Gastroesophageal sphincter (tissue), 4 donors: ENCODE data around the gene DST. TPM values are rescaled to one million over a fixed set of nuclear protein-coding genes. Genes with fewer than 3 reads are reported as not detected.

Source experiments
- ATAC-seq: fragments of 150-250 bp; one replicate; pipeline ENCODE4 v1.9.1; 2016; ENCODE audit warnings: mild to moderate bottlenecking, moderate library complexity
- H3K27ac ChIP-seq, 4 donors: fragments of 200-600 bp; sonication (generic) in 3 of 4; 1 replicate in 3 of 4; 2 replicates in 1 of 4; pipeline ENCODE4 v1.5.1; 2016 to 2019
- H3K27me3 ChIP-seq: fragments of 200-600 bp; sonication (generic); one replicate; pipeline ENCODE4 v1.5.1; 2019
- H3K36me3 ChIP-seq, 2 donors: fragments of 200-600 bp; sonication (generic); one replicate each; pipeline ENCODE4 v1.5.1; 2019; ENCODE audit warnings: control low read depth in 1 of 2
- H3K4me1 ChIP-seq, 3 donors: fragments of 200-600 bp; sonication (generic); 1 replicate in 2 of 3; 2 replicates in 1 of 3; pipeline ENCODE4 v1.5.1; 2016 to 2019; ENCODE audit warnings: control low read depth in 2 of 3
- H3K4me3 ChIP-seq, 2 donors: fragments of 200-600 bp; sonication (generic); one replicate each; pipeline ENCODE4 v1.5.1; 2019; ENCODE audit warnings: mild to moderate bottlenecking in 1 of 2, moderate library complexity in 1 of 2
- H3K9me3 ChIP-seq, 3 donors: fragments of 200-600 bp; sonication (generic); one replicate each; pipeline ENCODE4 v1.5.1; 2017 to 2019; ENCODE audit warnings: control low read depth in 2 of 3
- EP300 ChIP-seq: sonication (generic); formaldehyde crosslinking; IDR thresholded peaks from one replicate; pipeline ENCODE4 v1.6.1; 2017; ENCODE audit warnings: antibody characterized with exemption, mild to moderate bottlenecking
- POLR2A ChIP-seq, 2 donors: fragments of 450-650 bp; IDR thresholded peaks; one replicate each; pipeline ENCODE4 v1.6.1; 2017; ENCODE audit warnings: antibody characterized with exemption in 2 of 2, mild to moderate bottlenecking in 2 of 2, moderate library complexity in 1 of 2
- POLR2AphosphoS5 ChIP-seq: sonication (generic); formaldehyde crosslinking; IDR thresholded peaks from one replicate; pipeline ENCODE4 v1.6.1; 2017; ENCODE audit warnings: antibody characterized with exemption
- WGBS, 2 donors: methylation state at CpG; one replicate each; pipeline ENCODE4 v1.1.5; 2018; ENCODE audit warnings: low coverage in 1 of 2; 5-methylcytosine and 5-hydroxymethylcytosine counted together
- total RNA-seq, 4 donors: library from RNA; depleted of rRNA; stranded (reverse); fragments of >200 nt; gene quantifications; one replicate each; pipeline ENCODE4 v1.1.0, GENCODE V29; 2016
- TF ChIP-seq, protein P1 (sequence below), 4 experiments: fragments of 200-600 bp in 2 of 4; fragments of 450-650 bp in 2 of 4; sonication (generic) in 1 of 4; IDR thresholded peaks; one replicate each; pipeline ENCODE4 v1.5.1; 2017 to 2019; ENCODE audit warnings: antibody characterized with exemption in 4 of 4, mild to moderate bottlenecking in 2 of 4, moderate library complexity in 2 of 4

Gene DST
- total RNA-seq, 4 donors from 2014 or later, result 442 to 716 (median 661) TPM

DNA sequence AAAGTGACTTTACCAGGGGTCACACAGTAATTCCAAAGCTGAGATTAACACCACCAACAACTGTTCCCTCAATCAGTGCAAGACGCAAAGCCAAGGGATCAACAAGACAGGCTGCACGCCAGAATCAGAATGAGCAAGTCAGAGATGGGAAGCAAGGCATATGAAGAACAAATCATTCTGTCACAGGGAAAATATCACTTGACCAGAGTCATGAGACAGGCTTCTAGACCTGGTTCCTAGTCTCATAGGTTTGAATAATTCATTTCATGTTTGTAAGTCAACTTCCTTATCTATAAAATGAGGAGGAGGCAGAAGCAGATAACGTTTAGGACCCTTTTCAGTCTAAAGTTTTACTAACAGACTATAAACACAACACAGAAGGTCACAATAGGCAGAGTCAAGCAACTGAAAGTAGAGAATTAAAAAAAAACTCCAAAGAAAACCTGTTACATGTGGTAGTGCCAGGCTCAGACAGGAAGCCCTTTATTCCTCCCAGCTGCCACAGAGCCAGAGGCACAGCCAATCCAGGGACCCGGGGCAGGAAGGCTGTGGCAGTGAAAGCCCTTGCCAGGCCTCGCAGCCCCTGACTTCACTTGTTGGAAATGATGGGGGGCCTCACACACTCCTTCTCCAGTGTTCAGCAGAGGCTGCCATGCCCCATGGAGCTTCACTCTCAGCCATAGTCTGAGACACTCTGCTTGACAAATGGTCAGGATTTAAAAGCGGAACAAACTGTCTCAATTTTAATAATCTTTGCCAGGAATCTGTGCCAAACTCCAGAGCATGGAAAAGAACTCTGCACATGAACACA, 29.2 kb upstream of the DST start:
- peaks cover 3 to 43% (median 7%) of the 10 kb centered on the region in 3 donors for H3K4me1 ChIP-seq
- 42 to 43% methylated on average over 4 to 6 of the region's 6 CpGs for WGBS, 2 donors
- H3K27ac ChIP-seq, result peak overlapping the region in 3 of 4 donors; percentile 34 to 73 (median 72)
- H3K9me3 ChIP-seq, result no peaks in the 10 kb centered on the region
- no peaks in the 10 kb centered on the region for H3K36me3 ChIP-seq
- no peak overlapping the region for H3K4me3 ChIP-seq
- ATAC-seq, result peak; percentile 62
- TF ChIP-seq, protein P1, sequence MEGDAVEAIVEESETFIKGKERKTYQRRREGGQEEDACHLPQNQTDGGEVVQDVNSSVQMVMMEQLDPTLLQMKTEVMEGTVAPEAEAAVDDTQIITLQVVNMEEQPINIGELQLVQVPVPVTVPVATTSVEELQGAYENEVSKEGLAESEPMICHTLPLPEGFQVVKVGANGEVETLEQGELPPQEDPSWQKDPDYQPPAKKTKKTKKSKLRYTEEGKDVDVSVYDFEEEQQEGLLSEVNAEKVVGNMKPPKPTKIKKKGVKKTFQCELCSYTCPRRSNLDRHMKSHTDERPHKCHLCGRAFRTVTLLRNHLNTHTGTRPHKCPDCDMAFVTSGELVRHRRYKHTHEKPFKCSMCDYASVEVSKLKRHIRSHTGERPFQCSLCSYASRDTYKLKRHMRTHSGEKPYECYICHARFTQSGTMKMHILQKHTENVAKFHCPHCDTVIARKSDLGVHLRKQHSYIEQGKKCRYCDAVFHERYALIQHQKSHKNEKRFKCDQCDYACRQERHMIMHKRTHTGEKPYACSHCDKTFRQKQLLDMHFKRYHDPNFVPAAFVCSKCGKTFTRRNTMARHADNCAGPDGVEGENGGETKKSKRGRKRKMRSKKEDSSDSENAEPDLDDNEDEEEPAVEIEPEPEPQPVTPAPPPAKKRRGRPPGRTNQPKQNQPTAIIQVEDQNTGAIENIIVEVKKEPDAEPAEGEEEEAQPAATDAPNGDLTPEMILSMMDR (IDR thresholded peaks at IDR 0.05), result no peak
- TF ChIP-seq POLR2AphosphoS5 (peak; percentile 27), EP300 (no peak), POLR2A (IDR thresholded peaks at IDR 0.05) (no peak)
- H3K27me3 ChIP-seq, result no peaks in the 10 kb centered on the region

DNA sequence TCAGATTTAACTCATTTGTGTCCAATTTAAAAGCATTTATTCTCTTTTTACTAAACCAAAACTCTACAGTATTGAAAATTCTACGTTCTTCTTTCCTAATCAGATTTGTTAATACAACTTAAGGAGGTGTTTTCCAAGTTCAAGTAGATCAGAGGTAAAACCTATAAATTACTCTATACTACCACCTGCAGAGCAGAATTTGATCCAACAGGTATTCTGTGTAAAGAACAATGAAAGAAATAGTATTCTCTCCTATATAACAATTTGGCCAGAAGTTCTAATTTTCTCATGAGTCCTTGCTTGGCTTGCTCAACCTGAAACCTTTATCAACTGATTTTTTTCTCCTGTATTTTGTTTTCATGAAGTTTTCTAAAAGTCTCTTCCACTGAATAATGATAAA, 28.5 kb upstream of the DST start:
- 100% methylated on average over 1 of the region's 1 CpG for WGBS, 2 donors
- no peaks in the 10 kb centered on the region for H3K27me3 ChIP-seq
- H3K4me1 ChIP-seq, result peaks cover 3 to 46% (median 7%) of the 10 kb centered on the region in 3 donors
- no peaks in the 10 kb centered on the region for H3K36me3 ChIP-seq
- H3K4me3 ChIP-seq, result no peak overlapping the region
- H3K9me3 ChIP-seq, result no peaks in the 10 kb centered on the region
- no peak for ATAC-seq
- TF ChIP-seq EP300, result no peak
- TF ChIP-seq, protein P1 (IDR thresholded peaks at IDR 0.05), result no peak
- no peak for TF ChIP-seq POLR2A (IDR thresholded peaks at IDR 0.05)
- TF ChIP-seq POLR2AphosphoS5, result no peak
- H3K27ac ChIP-seq, result peak overlapping the region in 2 of 4 donors; percentile 72 to 73

DNA sequence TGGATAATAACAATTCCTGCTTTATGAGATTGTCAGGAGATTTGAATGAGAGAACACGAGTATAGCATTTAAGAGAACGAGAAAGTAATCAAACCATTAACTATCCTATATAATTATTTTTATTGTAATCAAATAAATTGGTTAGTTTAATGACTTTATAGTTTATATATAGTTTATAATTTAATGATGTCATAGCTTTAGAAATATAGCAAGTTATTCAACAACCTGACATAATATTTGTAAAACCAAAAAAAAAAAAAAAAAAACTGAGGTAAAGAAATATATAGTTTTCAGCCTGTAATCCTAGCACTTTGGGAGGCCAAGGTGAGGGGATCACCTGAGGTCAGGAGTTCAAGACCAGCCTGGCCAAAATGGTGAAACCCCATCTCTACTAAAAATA, 26.4 kb upstream of the DST start:
- 86 to 88% methylated on average over 2 of the region's 2 CpGs for WGBS, 2 donors
- no peaks in the 10 kb centered on the region for H3K36me3 ChIP-seq
- H3K4me3 ChIP-seq, result no peak overlapping the region
- ATAC-seq, result no peak
- no peak overlapping the region for H3K27ac ChIP-seq
- TF ChIP-seq POLR2AphosphoS5 (no peak), EP300 (no peak), POLR2A (IDR thresholded peaks at IDR 0.05) (no peak)
- TF ChIP-seq, protein P1 (IDR thresholded peaks at IDR 0.05), result no peak
- peaks cover 3 to 56% (median 11%) of the 10 kb centered on the region in 3 donors for H3K4me1 ChIP-seq
- no peaks in the 10 kb centered on the region for H3K27me3 ChIP-seq
- no peaks in the 10 kb centered on the region for H3K9me3 ChIP-seq

DNA sequence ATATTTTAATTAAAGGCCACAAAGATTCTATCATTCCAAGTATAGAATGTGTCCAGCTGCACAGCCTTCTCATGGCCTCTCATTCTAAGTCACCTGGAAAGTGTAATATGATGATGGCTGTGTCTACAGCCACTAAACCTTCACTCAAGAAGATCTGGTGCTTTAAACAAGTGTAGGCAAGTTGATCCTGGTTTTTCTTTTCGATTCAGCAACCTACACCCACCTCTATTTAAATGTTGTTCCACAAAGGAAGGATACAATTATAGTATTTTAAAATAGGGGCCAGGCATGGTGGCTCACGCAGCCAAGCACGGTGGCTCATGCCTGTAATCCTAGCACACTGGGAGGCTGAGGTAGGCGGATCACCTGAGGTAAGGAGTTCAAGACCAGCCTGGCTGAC, 25.5 kb upstream of the DST start:
- TF ChIP-seq EP300 (no peak), POLR2AphosphoS5 (no peak), POLR2A (IDR thresholded peaks at IDR 0.05) (no peak)
- TF ChIP-seq, protein P1 (IDR thresholded peaks at IDR 0.05), result no peak
- Histone ChIP-seq H3K27me3 (no peaks in the 10 kb centered on the region), H3K27ac (no peak overlapping the region), H3K36me3 (no peaks in the 10 kb centered on the region), H3K4me3 (no peak overlapping the region), H3K4me1 (peaks cover 3 to 63% (median 12%) of the 10 kb centered on the region in 3 donors), H3K9me3 (no peaks in the 10 kb centered on the region)
- WGBS, 2 donors, result 93% methylated on average over 4 of the region's 4 CpGs
- no peak for ATAC-seq

DNA sequence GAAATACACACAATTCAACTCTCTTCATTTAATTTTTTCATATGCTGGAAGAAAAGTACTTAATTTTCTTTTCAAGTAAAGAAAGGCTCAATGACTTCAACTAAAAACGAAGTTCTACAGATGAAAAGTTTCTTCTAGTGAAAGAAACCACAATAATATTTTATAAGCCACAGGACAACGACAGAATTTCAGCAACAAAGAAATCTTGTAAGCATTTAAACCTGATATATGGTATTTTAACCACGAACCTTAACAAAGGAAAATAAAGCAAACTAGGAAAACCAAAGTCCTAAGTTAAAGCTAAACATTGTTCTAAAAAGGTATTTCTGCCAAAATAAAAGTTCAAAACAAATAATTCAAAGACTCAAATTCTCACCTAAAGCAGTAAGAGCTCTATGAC, 24.6 kb upstream of the DST start:
- WGBS, 2 donors, result 51 to 55% methylated on average over 3 of the region's 3 CpGs

More for the DNA sequence above, 24.6 kb upstream of the DST start:
- H3K27me3 ChIP-seq, result no peaks in the 10 kb centered on the region
- H3K36me3 ChIP-seq, result no peaks in the 10 kb centered on the region
- H3K27ac ChIP-seq, result no peak overlapping the region
- no peaks in the 10 kb centered on the region for H3K9me3 ChIP-seq
- H3K4me1 ChIP-seq, result peaks cover 3 to 55% (median 12%) of the 10 kb centered on the region in 3 donors
- no peak overlapping the region for H3K4me3 ChIP-seq
- no peak for ATAC-seq
- TF ChIP-seq POLR2A (IDR thresholded peaks at IDR 0.05) (no peak), EP300 (no peak), POLR2AphosphoS5 (no peak)
- TF ChIP-seq, protein P1 (IDR thresholded peaks at IDR 0.05), result no peak
